HG02840 (cell line): Measurements from ENCODE around the gene ADSS2.
"Not testable (repeated sequence)": the region's sequence is repeated elsewhere in the genome, so short reads cannot be mapped to it uniquely, and the experiment has no call there.

Source experiments
- ATAC-seq: cut with Tn5 transposase; IDR thresholded peaks from one replicate; pipeline ENCODE4 v1.9.1; 2021; ENCODE audit warnings: mild to moderate bottlenecking, moderate library complexity, moderate number of reproducible peaks; ENCODE audit not compliant: unreplicated experiment, low FRiP score

The ADSS2 gene

DNA sequence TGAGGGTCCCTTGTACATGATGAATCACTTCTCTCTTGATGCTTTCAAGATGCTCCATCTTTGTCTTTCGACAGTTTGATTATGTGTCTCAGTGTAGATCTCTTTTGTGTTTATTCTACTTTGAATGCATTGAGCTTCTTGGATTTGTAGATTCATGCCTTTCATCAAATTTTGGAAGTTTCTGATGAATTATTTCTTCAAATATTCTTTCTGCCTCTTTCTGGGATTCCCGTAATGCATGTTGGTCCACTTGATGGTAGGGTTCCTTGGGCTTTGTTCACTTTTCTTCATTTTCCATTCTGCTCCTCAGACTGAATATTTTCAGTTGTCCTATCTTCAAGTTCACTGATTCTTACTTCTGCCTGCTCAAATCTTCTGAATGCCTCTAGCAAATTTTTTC, 50.7 kb downstream of the ADSS2 start:
- ATAC-seq, result no peak

GRCh38 chr1:244397131-244397530, 54.6 kb downstream of the ADSS2 start:
- no peak for ATAC-seq

DNA sequence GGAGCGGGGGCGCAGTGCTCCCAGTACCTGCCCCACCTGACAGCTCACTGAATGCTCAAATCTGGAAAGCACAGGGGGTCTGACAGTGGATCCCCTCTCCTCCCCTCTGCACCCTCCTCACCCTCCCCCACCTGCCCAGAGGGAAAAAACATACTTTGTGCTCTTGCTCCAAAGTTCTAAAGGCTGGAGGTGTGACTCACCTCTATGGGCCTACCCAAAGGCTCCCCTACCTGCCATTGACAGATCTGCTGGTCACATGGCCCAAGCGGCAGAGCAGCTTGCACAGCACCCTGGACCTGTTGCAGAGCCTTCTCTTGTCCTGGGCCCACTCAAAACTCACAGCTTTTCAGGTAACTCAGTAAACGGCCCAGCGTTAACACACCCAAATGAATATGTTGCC, 55.7 kb downstream of the ADSS2 start:
- ATAC-seq, result no peak

- no peak for ATAC-seq
Measured at GRCh38 chr1:244394826-244395765, 56.6 kb downstream of the ADSS2 start.

GRCh38 chr1:244394346-244394745, 57.4 kb downstream of the ADSS2 start:
- no peak for ATAC-seq

DNA sequence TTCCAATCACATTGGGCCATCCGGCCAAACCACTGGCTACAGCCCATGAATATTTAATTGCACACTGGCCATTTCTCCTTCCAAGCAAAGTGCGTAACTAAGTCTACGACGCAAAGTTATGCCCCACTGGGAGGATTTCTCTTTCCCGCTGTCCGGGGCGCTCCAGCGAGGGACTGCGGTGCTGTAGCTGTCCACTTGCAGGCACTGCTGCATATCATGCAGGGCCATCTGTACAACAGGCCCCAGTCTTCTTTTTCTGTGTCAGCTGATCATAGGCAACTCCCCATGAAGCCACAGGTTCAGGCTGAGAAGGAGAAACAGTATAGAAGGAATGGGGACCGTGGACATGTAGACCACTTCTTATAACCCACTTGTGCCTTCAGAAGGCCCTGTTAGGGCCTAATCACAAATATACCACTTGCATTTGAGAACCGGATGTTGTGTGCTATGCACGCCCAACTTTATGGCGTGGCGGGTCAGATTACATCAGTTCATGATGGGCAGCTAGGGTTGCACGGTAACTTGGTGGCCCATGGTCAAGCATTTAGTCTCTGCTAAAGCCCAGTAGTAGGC, 58.0 kb downstream of the ADSS2 start:
- ATAC-seq, result no peak

GRCh38 chr1:244391761-244392160, 59.9 kb downstream of the ADSS2 start:
- no peak for ATAC-seq

GRCh38 chr1:244388961-244389360, 62.7 kb downstream of the ADSS2 start:
- ATAC-seq, result no peak

GRCh38 chr1:244387415-244387814, 64.3 kb downstream of the ADSS2 start:
- no peak for ATAC-seq

DNA sequence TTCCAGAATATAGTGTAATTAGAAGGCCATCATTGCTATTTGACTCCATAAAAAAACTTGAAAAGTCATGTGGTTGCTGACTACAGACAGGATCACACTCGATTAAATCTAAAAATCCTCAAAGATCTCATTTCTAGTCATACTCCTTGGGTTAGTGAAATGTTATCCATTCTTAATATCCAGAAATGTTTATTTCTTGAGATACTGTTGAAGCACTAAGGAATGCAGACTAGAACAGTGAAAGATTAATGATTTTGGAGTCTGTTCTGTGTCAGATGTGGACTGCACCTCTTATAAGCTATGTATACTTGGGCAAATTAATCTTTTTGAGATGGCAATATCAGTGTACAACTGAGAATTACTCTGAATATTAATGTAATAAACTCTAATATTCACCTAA, 65.1 kb downstream of the ADSS2 start:
- ATAC-seq, result no peak

DNA sequence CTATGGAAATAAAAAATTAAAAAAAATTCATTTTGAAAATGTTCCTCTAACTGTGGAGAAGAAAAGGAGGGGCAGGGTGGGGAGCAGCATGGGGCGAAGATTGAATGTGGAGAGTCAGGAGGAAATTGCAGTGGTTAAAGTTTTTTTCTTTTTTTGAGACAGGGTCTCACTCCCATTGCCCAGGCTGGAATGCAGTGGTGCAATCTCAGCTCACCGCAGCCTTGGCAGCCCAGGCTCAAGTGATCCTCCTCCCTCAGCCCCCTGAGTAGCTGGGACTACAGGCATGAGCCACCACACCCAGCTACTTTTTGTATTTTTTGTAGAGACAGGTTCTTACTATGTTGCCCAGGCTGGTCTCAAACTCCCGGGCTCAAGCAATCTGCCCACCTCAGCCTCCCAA, 67.6 kb downstream of the ADSS2 start:
- ATAC-seq, result no peak

GRCh38 chr1:244383278-244383884, 68.3 kb downstream of the ADSS2 start:
- no peak for ATAC-seq

DNA sequence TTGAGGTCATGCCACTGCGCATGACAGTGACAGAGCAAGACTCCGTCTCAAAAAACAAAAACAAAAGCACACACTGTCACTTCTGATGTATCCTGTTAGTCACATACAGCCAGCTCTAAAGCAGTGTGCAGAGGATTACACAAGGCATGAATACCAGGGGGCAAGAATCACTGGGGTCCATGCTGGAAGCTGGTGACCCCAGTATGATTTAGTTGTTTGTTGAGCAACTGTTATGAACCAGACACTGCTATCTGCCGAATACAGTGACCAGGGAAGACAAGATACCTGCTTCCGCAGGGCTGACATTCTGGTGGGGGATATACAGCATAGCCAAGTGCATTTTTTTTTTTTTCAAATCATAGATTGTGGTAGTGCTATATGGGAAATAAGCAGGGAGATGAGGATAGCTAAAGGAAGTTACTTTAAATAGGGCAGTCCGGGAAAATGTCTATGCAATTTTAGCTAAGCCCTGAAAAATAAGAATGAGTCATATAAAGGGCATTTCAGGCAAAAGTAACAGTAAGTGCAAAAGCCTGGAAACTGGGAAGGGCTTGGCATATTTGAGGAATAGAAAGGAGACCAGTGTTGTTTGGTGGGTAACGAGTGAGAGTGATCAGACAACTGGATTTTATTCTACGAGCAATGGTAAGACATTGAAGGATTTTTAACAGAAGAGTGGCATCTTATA, 69.7 kb downstream of the ADSS2 start:
- ATAC-seq, result no peak

DNA sequence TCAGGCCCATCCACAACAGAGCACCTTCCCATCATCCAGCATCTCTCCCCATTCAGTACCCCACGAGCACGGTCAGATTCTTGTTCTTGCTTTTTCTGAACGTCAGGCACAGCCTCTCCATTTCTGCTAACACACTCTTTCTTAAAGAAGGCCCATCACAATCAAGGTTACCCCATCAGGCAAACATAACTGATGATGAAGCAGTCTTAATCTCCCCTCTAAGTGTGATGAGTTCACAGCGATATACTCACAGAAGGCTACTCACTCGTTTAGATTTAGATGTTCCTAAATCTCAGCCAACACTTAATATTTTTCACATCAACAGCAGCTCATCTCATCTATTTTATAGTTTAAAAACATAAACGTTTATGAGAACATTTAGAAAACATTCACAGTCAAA, 75.6 kb downstream of the ADSS2 start:
- ATAC-seq, result no peak

DNA sequence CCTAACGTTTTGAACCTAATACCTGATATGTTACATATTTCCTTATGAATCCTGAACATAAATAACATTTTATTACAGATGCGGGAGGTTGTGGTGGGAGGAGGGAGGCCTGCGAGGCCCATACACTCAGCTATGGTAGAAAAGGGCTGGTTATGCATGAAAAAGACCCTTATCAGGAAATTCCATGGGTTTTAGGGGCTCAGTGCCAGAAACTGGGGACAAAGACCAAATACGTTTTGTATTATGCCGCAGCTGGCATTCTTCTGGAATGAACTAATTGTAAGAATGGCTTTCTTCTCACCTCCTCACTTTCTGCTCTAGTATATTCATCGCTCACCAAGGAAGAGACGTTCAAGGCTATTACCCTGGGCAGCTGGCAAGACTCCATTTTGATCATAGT, 76.7 kb downstream of the ADSS2 start:
- ATAC-seq, result no peak

DNA sequence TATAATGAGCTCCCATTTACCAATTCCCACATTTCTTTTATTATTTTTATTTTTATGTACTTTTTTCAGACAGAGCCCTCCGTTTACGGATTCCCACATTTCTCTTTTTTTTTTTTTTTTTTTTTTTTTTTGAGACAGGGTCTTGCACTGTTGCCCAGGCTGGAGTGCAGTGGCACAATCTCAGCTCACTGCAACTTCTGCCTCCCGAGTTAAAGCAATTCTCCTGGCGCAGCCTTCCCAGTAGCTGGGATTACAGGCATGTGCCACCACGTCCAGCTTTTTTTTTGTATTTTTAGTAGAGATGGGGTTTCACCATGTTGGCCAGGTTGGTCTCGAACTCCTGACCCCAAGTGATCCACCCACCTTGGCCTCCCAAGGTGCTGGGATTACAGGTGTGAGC, 77.2 kb downstream of the ADSS2 start:
- ATAC-seq, result not testable (repeated sequence)

DNA sequence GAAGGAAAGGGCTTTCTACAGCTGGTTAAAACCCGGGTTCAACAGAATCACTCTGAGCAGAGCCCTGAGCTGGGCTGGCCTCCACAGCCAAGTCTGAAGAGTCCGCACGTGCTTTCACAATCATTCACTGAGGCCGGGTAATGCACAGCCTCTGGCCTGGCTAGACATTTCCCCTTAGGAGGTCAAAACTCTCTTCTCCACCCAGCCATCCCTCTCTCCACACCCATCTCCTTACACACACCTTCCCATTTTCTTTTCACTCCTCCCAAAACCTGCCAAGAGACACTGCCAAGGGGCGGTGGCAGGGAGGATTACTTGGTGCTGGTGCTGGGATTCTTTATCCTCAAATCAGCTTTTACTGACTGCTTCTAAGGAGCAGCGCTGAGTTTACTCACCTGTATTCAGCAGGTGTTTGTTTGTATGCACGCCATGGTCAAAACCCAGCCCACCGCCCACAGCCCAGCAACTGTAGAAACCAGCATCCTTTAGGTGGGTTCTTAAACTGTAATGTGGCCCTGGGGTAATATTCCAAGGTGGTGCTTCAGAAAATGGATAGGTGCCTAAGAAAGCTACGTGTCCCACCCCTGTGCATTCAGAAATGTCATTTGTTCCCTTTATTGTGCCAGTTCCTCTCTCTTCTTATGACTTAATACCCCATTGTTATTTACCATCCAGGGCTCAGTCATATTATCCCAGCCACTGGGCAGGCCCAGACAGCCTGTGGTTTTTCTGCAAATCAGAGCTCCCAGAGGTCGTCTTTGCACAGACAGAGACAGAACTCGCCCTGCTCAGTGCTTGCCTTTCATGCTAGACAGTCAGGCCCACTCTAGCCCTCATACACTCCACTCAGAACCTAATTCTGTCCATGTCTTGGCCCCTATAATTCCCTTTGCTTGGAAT, 80.2 kb downstream of the ADSS2 start:
- ATAC-seq, result no peak

- no peak for ATAC-seq
Measured at GRCh38 chr1:244370060-244370637, 81.6 kb downstream of the ADSS2 start.

DNA sequence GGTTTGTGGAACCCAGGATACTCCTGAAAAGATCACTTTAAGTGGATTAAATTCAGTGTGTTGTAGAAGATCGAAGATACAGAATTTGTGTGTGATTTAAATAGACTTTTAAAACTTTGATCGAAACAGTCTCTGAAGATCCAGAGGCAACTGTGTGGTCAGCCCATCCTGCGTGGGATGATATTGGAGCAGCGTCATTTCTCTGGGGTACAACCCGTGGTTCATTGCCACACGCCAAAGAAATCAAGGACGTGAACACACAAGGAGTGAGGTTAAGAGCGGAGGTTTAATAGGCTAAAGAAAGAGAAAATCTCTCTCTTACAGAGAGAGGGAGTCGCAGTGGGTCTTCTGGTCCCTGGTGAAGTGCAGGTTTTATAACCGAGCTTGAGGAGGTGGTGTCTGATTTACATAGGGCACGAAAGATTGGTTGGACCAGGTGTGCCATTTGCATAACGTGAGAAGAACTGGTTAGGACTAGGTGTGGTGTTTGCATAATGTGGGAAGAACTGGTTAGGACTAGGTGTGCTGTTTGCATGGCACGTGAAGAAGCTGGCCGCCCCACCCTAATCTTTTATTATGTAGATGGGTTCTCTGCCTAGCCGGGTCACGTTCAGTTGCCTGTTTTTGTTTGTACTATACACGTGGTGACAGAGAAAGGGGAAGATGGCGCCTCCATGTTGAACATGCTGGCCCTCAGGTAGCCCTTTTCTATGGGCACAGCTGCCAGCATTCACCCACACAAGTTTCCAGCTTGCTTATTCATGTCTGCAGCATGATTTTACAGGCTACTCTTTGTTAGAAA, 82.3 kb downstream of the ADSS2 start:
- ATAC-seq, result no peak
